Heart left ventricle (tissue), 13 donors: ENCODE data around the gene GTF2F1.

Experiments
- CTCF ChIP-seq, 12 donors: fragments of 200-600 bp; sonication (generic) in 4 of 12; IDR thresholded peaks; one replicate each; pipeline versions ENCODE4 v1.5.0 to v1.8.0; 2018 to 2022; ENCODE audit warnings: antibody characterized with exemption in 12 of 12, mild to moderate bottlenecking in 5 of 12
- POLR2A ChIP-seq, 2 donors: fragments of 450-650 bp; IDR thresholded peaks; one replicate each; pipeline ENCODE4 v1.6.1; 2017; ENCODE audit warnings: antibody characterized with exemption in 2 of 2, mild to moderate bottlenecking in 2 of 2, moderate library complexity in 2 of 2
- donor health status: ischemic (EF 13 %, LVEDD 7.1; RV severe dilation, severe dysfunction).
- donor health status: DM: no; HTN: yes; CAD: no.
- donor health status: DM: no; HTN: no; CAD: no.
- donor health status: ischemic (EF 25% LVEDD 6.9; RV normal size, moderate dysfunction).
- donor health status: ischemic (EF 25% LVEDD 5.7; RV mildly dilated, moderate dysfunction).
- donor health status: ischemic (EF 35%, LVEDD 5.7; RV mildly dilated, moderate dysfunction).
- donor health status: nonischemic (EF 11% LVEDD 7.7; RV severe dilation, severe dysfunction).
- donor health status: DM: yes; HTN: yes; CAD: no.
- donor health status: PGD.
- donor health status: ischemic (EF 29% LVEDD 5.4; RV normal size, mild dysfunction).
- donor health status: nonischemic (EF 23%, LVEDD 6.1; RV moderate dilation, normal function).

- TF ChIP-seq CTCF (IDR thresholded peaks at IDR 0.05), result no peak
- TF ChIP-seq POLR2A (IDR thresholded peaks at IDR 0.05), result no peak
Observed at GRCh38 chr19:6375411-6376010, 17.5 kb downstream of the GTF2F1 start, which contains the start of gene PSPN.
